Esophagus squamous epithelium (tissue), 4 donors: ENCODE data around the gene HELZ.

Source experiments
- POLR2A ChIP-seq, 4 donors: fragments of 450-650 bp; IDR thresholded peaks; one replicate each; pipeline ENCODE4 v1.6.1; 2017; ENCODE audit warnings: antibody characterized with exemption in 4 of 4, mild to moderate bottlenecking in 4 of 4, moderate library complexity in 3 of 4
- TF ChIP-seq, protein P1 (sequence below), 6 experiments: fragments of 450-650 bp in 4 of 6; fragments of 200-600 bp in 2 of 6; sonication (generic) in 2 of 6; IDR thresholded peaks; one replicate each; pipeline ENCODE4 v1.5.1; 2016 to 2019; ENCODE audit warnings: antibody characterized with exemption in 6 of 6, mild to moderate bottlenecking in 4 of 6, moderate library complexity in 4 of 6

DNA sequence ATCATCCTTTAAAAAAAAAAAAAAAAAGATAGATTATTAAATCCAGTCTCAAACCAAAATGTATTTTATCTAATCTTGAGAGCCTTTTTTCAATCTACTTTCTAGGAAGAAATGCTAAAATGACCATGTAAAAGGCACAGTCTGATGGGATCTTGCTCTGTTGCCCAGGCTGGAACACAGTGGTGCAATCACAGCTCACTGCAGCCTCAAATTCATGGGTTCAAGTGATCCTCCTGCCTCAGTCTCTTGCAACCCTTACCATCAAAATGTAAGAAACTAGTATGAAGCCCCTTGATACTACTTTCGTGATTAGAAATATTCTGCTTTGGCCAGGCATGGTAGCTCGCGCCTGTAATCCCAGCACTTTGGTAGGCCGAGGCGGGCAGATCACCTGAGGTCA lies 70.8 kb downstream of the HELZ start:
- TF ChIP-seq, protein P1, sequence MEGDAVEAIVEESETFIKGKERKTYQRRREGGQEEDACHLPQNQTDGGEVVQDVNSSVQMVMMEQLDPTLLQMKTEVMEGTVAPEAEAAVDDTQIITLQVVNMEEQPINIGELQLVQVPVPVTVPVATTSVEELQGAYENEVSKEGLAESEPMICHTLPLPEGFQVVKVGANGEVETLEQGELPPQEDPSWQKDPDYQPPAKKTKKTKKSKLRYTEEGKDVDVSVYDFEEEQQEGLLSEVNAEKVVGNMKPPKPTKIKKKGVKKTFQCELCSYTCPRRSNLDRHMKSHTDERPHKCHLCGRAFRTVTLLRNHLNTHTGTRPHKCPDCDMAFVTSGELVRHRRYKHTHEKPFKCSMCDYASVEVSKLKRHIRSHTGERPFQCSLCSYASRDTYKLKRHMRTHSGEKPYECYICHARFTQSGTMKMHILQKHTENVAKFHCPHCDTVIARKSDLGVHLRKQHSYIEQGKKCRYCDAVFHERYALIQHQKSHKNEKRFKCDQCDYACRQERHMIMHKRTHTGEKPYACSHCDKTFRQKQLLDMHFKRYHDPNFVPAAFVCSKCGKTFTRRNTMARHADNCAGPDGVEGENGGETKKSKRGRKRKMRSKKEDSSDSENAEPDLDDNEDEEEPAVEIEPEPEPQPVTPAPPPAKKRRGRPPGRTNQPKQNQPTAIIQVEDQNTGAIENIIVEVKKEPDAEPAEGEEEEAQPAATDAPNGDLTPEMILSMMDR (IDR thresholded peaks at IDR 0.05), result no peak
- no peak for TF ChIP-seq POLR2A (IDR thresholded peaks at IDR 0.05)
